Esophagus muscularis mucosa (tissue), 3 donors: Measurements from ENCODE around the gene EIF4E2.

Source experiments
- CTCF ChIP-seq, 3 experiments: fragments of 200-600 bp in 2 of 3; fragments of 450-650 bp in 1 of 3; sonication (generic) in 2 of 3; IDR thresholded peaks; one replicate each; pipeline ENCODE4 v1.5.1; 2017 to 2019; ENCODE audit warnings: antibody characterized with exemption in 3 of 3, mild to moderate bottlenecking in 2 of 3, moderate library complexity in 1 of 3
- POLR2AphosphoS5 ChIP-seq, 2 donors: sonication (generic); formaldehyde crosslinking; IDR thresholded peaks; one replicate each; pipeline ENCODE4 v1.6.1; 2017; ENCODE audit warnings: antibody characterized with exemption in 2 of 2

- TF ChIP-seq CTCF (IDR thresholded peaks at IDR 0.05) (no peak), POLR2AphosphoS5 (IDR thresholded peaks at IDR 0.05) (no peak)
Observed at GRCh38 chr2:232581725-232582124, 31.2 kb downstream of the EIF4E2 start.
